ENCODE data around the gene GLDC. TPM values are rescaled to one million over a fixed set of nuclear protein-coding genes. Genes with fewer than 3 reads are reported as not detected.

The GLDC gene
- 0.11 TPM in 1 of 2 replicates, not detected in the other for total RNA-seq

DNA sequence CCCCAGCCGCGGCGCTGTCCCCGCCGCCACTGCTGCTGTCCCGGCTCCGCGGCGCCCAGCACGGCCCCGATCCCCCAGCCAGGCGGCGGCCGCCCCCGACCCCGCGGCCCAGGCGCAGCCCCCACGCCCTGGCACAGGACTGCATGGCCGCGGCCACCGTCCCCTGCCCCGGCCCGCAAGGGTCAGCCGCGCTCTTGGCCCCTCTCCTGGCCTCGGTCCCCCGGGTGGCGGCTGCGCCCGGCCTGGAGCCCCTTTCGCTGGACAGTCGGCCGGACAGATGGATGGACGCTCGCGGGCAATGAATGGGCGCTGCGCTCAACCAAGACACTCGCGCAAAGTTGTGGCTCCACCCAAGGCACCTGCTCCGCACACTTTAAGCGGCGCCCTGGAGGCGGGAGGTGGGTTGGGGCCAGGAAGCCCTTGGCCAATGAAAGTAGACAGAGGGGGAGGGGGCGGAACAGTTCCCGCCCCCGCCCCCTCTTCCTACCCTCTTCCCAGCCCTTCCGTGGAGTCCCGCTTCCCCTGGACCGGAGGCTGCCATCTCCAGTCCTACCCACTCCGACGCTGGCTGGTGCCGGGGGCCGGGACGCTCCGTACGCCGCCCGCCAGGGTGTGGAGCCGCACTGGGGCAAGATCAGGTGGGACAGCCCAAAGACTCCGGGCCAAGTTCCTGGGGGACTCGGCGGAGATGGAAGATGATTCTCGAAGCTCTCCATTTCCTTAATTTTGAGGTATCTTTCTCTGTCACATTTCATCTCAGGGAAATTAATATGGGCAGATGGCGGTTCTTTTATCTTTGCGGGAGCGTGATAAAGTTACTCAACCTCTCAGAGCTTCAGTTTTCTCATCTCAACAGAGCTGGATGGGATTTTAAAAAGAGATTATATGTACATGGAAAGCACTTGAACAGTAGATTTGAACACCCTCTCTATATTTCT is at the start of gene GLDC:
TSS of gene GLDC (minus strand) at position 375 of the 938 bp plus-strand sequence. CDS start at position 145, 230 bp downstream.

Small RNAs within 50 kb of the gene (small RNA-seq; reads per million reads assigned to genes)
- not detected for gene RN7SL123P
- gene RN7SL25P, result not detected

Other genes with a start within 250 kb of the GLDC start
- 48.7 and 66.4 TPM in 2 replicates for gene UHRF2, start 232.5 kb downstream of the GLDC start, total RNA-seq
- 31.4 and 47.1 TPM in 2 replicates for gene KDM4C, start 112.2 kb upstream of the GLDC start, total RNA-seq